ENCODE results near the gene NXPE3. TPM values are rescaled to one million over a fixed set of nuclear protein-coding genes. Genes with fewer than 3 reads are reported as not detected.

Gene NXPE3
- total RNA-seq, 1 donor = 11.2 TPM

DNA sequence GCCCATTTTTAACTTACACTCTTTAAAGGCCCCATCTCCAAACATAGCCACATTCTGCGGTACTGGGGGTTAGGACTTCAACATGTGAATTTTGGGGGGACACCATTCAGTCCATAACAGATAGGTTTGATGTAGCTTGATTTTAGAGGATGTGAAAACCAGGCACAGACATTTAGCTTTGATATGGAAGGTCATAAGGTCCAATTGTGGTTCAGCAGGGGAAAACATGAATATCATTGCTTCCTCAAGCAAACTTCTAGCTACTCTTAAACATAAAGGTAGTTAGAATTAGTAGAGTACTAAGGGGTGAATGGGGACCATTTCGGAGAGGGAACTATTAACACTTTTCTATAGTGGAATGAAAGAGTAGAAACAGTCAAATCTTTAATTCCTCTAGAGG is 56.7 kb downstream of the NXPE3 start:
- Histone ChIP-seq H2AFZ (ENCODE audit: low read length) (no peak overlapping the region), H3K9me3 (ENCODE audit: low read depth, low read length) (no peaks in the 10 kb centered on the region), H3K79me2 (ENCODE audit: insufficient read depth, low read length) (peaks cover 2% of the 10 kb centered on the region), H3K36me3 (ENCODE audit: insufficient read depth, low read length) (no peaks in the 10 kb centered on the region), H3K4me3 (ENCODE audit: insufficient read depth, low read length) (no peak overlapping the region), H4K20me1 (ENCODE audit: insufficient read depth, low read length) (no peaks in the 10 kb centered on the region), H3K27ac (ENCODE audit: low read depth, low read length) (no peak overlapping the region), H3K27me3 (ENCODE audit: insufficient read depth, low read length) (no peaks in the 10 kb centered on the region), H3K4me2 (ENCODE audit: insufficient read depth, low read length) (no peak overlapping the region), H3K4me1 (ENCODE audit: insufficient read depth, low read length) (no peaks in the 10 kb centered on the region)
- no peak for DNase-seq (ENCODE audit: insufficient read length, low spot score, missing footprints)
- TF ChIP-seq, protein P1, sequence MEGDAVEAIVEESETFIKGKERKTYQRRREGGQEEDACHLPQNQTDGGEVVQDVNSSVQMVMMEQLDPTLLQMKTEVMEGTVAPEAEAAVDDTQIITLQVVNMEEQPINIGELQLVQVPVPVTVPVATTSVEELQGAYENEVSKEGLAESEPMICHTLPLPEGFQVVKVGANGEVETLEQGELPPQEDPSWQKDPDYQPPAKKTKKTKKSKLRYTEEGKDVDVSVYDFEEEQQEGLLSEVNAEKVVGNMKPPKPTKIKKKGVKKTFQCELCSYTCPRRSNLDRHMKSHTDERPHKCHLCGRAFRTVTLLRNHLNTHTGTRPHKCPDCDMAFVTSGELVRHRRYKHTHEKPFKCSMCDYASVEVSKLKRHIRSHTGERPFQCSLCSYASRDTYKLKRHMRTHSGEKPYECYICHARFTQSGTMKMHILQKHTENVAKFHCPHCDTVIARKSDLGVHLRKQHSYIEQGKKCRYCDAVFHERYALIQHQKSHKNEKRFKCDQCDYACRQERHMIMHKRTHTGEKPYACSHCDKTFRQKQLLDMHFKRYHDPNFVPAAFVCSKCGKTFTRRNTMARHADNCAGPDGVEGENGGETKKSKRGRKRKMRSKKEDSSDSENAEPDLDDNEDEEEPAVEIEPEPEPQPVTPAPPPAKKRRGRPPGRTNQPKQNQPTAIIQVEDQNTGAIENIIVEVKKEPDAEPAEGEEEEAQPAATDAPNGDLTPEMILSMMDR (IDR thresholded peaks at IDR 0.05; ENCODE audit: extremely low read depth, low read depth, low read length) = no peak

DNA sequence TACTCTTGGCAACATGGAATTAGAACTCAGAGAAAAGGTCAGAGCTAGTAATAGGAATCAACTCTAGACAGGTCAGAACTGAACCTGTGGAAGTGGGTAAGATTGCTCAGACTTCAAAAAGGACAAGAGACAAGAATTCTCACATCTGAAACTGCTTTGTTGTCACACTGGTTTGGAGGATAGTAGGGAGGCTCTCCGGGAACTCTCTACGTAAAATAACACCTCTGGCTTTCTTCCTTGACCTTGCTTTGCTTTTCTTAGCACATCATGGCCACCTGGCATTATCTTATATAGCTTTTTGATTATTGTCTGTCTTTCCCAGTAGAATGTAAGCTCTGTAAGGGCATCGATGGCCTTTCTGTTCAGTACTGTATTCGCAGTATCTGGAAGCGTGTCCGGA is 57.1 kb downstream of the NXPE3 start:
- H4K20me1 ChIP-seq (ENCODE audit: insufficient read depth, low read length) = no peaks in the 10 kb centered on the region
- H3K4me2 ChIP-seq (ENCODE audit: insufficient read depth, low read length) = no peak overlapping the region
- H2AFZ ChIP-seq (ENCODE audit: low read length) = no peak overlapping the region
- no peak overlapping the region for H3K4me3 ChIP-seq (ENCODE audit: insufficient read depth, low read length)
- H3K27me3 ChIP-seq (ENCODE audit: insufficient read depth, low read length) = no peaks in the 10 kb centered on the region
- H3K36me3 ChIP-seq (ENCODE audit: insufficient read depth, low read length) = no peaks in the 10 kb centered on the region
- no peak overlapping the region for H3K27ac ChIP-seq (ENCODE audit: low read depth, low read length)
- H3K9me3 ChIP-seq (ENCODE audit: low read depth, low read length) = no peaks in the 10 kb centered on the region
- no peaks in the 10 kb centered on the region for H3K4me1 ChIP-seq (ENCODE audit: insufficient read depth, low read length)
- TF ChIP-seq, protein P1 (IDR thresholded peaks at IDR 0.05; ENCODE audit: extremely low read depth, low read depth, low read length) = no peak
- DNase-seq (ENCODE audit: insufficient read length, low spot score, missing footprints) = no peak
- peaks cover 2% of the 10 kb centered on the region for H3K79me2 ChIP-seq (ENCODE audit: insufficient read depth, low read length)

DNA sequence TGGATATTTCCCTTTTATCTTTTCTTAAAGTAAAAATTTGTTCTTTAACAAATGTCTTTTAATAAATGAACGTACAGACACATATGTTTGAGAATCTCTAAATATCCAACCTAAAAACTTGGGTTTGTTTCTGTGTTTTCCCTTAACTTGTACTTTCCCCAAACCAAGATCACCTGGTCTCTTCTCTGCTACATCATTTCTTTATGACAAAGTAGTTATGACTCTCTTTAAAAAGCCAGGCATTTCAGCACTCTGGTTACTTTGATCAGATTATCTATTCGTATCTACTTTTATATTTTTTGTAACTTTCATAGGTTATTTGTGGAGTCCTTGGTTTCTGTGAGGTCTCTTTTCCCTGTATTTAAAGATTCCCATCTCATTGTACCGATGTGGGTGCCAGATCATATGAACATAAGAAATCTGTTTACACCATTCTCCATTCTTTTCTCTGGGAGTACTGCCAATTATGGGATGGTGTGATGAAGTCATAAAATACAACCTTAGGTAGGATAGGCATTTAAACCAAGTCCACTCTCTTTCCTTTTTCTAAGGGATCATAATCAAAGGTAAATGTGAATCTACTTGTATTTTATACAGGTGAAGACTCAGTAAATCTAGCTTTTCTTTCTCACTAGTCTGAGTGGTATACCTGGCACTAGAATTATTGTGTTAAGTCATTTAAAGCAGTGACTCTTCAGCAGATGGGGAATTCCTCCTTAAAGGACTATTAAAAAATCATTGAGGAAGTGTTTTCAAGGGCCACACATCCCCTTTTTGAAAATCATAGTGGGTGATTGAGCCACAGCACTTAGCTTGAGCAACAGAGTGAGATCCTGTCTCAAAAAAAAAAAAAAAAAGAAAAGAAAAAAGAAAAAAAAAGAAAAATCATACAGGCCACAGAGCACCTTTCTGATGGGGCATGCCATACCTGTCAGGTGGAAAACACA is 57.9 kb downstream of the NXPE3 start:
- TF ChIP-seq, protein P1 (IDR thresholded peaks at IDR 0.05; ENCODE audit: extremely low read depth, low read depth, low read length) = no peak
- no peak for DNase-seq (ENCODE audit: insufficient read length, low spot score, missing footprints)
- no peaks in the 10 kb centered on the region for H3K36me3 ChIP-seq (ENCODE audit: insufficient read depth, low read length)
- peaks cover 2% of the 10 kb centered on the region for H3K79me2 ChIP-seq (ENCODE audit: insufficient read depth, low read length)
- H3K27me3 ChIP-seq (ENCODE audit: insufficient read depth, low read length) = no peaks in the 10 kb centered on the region
- H3K9me3 ChIP-seq (ENCODE audit: low read depth, low read length) = no peaks in the 10 kb centered on the region
- H4K20me1 ChIP-seq (ENCODE audit: insufficient read depth, low read length) = no peaks in the 10 kb centered on the region
- H3K27ac ChIP-seq (ENCODE audit: low read depth, low read length) = no peak overlapping the region
- H3K4me3 ChIP-seq (ENCODE audit: insufficient read depth, low read length) = no peak overlapping the region
- H2AFZ ChIP-seq (ENCODE audit: low read length) = no peak overlapping the region
- no peak overlapping the region for H3K4me2 ChIP-seq (ENCODE audit: insufficient read depth, low read length)
- no peaks in the 10 kb centered on the region for H3K4me1 ChIP-seq (ENCODE audit: insufficient read depth, low read length)

DNA sequence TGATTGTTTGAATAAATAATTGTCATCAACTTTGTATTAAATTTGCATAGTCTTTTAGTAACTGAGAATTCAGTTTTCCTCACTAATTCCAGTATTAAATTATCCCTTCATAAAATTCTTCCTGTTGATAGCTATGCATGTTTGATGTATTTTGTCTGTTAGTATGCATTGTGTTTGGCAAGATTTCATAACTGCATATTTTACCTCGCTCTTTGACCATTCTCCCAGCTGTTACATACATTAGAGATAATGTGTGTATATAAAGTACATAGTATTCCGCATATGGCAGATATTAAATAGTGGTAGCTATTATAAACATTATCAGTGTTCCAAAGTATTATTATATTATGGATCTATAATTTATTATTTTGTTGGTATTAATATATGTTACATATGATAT is 59.7 kb downstream of the NXPE3 start:
- Histone ChIP-seq H3K4me3 (ENCODE audit: insufficient read depth, low read length) (no peak overlapping the region), H3K79me2 (ENCODE audit: insufficient read depth, low read length) (peaks cover 2% of the 10 kb centered on the region), H3K27ac (ENCODE audit: low read depth, low read length) (no peak overlapping the region), H3K36me3 (ENCODE audit: insufficient read depth, low read length) (no peaks in the 10 kb centered on the region), H3K9me3 (ENCODE audit: low read depth, low read length) (no peaks in the 10 kb centered on the region), H3K4me2 (ENCODE audit: insufficient read depth, low read length) (no peak overlapping the region), H2AFZ (ENCODE audit: low read length) (no peak overlapping the region), H3K4me1 (ENCODE audit: insufficient read depth, low read length) (no peaks in the 10 kb centered on the region), H4K20me1 (ENCODE audit: insufficient read depth, low read length) (no peaks in the 10 kb centered on the region), H3K27me3 (ENCODE audit: insufficient read depth, low read length) (no peaks in the 10 kb centered on the region)
- DNase-seq (ENCODE audit: insufficient read length, low spot score, missing footprints) = no peak
- TF ChIP-seq, protein P1 (IDR thresholded peaks at IDR 0.05; ENCODE audit: extremely low read depth, low read depth, low read length) = no peak
